Left cardiac atrium (tissue), 4 donors: ENCODE results near the gene MAGEB17. TPM values are rescaled to one million over a fixed set of nuclear protein-coding genes. Genes with fewer than 3 reads are reported as not detected.
"Not testable (repeated sequence)": the region's sequence is repeated elsewhere in the genome, so short reads cannot be mapped to it uniquely, and the experiment has no call there.

Experiments
- ATAC-seq, 2 donors: fragments of 200-7000 bp; cut with Tn5 transposase; one replicate each; pipeline ENCODE4 v1.9.1; 2020; ENCODE audit warnings: mild to moderate bottlenecking in 2 of 2, moderate library complexity in 2 of 2
- DNase-seq: peaks from one replicate; pipeline ENCODE4 v3.0.0-alpha.2; 2020
- intact Hi-C, 2 donors: fragments of 100-400 bp; cut with DNase I; formaldehyde crosslinking; loops; one replicate each; pipeline versions ENCODE4 v1.14.1 to v1.15.1; 2022 to 2023
- long read RNA-seq: library from polyadenylated mRNA; unstranded; transcript quantifications from one replicate; pipeline ENCODE4 v2.0.0, GENCODE V29; 2021
- total RNA-seq, 2 donors: library from RNA; stranded (reverse); fragmentation: NEBNext Ultra II Directional; extraction: Animal tissue kit (Norgen Biotek cat#: 25700); gene quantifications; one replicate each; pipeline ENCODE4 v1.2.1, GENCODE V29; 2021
- donor health status: DM: no; HTN: yes; CAD: no.
- donor health status: DM: no; HTN: yes; CAD: no; lungs with severe emphysema.
- donor health status: DM: yes; HTN: yes; CAD: no.
- donor health status: Dilated cardiomyopathy.

MAGEB17 gene, protein sequence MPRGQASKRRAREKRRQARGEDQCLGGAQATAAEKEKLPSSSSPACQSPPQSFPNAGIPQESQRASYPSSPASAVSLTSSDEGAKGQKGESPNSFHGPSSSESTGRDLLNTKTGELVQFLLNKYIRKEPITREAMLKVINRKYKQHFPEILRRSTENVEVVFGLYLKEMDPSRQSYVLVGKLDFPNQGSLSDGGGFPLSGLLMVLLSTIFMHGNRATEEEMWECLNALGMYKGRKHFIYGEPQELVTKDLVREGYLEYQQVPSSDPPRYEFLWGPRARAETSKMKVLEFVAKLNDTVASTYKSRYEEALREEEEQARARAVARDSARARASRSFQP
- total RNA-seq = under 1 TPM in 1 of 2 donors, not detected in 1; 0.18 TPM
- long read RNA-seq = 0 reads

DNA sequence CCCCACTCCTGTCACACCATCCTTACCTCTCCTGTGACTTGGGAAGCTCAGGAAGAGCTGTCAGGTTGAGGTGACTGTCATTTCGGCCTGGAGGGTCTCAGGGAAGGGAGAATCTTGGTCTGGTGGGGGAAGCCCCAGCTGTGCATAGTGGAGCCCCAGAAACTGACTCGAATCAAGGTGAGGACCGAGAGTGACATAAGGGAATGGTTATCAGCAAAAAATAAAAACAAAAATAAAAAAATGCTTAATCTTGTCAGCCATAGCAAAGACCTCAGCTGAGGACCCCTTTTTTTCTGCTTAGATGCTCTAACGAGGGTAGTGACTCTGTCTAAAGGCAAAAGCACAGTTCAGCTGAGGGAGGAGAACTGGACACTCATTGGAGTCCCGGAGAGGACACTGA, at the start of gene MAGEB17:
Gene MAGEB17, plus strand, starts transcription at position 301 of the 400 bp plus-strand sequence. CDS start 2,902 bp downstream, outside the sequence.
- DNase-seq (no peak), ATAC-seq (no peak)
- intact Hi-C loops = no loop called here

DNA sequence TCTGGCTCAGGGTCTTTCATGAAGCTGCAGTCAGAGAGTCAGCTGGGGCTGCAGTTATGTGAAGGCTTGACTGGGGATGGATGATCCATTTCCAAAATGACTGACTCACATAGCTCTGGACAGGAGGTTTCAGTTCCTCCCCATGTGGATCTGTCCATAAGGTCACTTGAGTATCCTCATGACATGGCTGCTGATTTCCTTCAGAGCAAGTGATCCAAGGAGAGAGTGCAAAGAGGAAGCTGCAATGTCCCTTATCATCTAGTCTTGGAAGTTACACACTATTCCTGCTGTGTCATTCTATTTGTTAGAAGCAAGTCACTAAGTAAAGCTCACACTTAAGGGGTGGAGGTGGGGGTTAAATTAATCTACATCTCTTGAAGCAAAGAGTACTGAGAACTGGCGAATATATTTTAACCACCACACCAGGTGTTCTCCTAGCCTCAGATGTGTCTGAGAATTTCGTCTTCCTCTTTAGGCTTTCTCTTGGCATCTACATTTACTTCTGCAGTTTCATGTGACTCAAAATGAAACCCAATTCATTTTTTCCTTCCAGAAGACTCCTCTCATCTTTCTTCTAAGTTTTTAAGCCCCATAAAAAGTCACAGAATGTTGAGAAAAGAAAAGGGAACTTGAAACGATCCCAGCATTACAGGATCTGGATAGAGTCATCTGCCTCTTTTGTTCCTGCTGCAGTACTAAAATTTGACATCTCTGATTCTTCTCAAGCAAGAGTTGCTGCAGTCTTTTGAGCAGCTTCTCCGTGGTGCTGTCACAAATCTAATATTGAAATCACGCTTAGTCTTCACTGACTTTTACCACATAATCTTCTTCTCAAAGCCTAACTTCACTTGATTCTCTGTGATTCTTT, 47.7 kb upstream of the MAGEB17 start:
- no peak for DNase-seq
- peak in 1 of 2 donors; percentile 17 for ATAC-seq
- intact Hi-C loops = loop anchor here in 1 of 2 donors (10.0 kb wide), 1 partner anchor 545 kb away; no protein-coding TSS in a partner anchor

DNA sequence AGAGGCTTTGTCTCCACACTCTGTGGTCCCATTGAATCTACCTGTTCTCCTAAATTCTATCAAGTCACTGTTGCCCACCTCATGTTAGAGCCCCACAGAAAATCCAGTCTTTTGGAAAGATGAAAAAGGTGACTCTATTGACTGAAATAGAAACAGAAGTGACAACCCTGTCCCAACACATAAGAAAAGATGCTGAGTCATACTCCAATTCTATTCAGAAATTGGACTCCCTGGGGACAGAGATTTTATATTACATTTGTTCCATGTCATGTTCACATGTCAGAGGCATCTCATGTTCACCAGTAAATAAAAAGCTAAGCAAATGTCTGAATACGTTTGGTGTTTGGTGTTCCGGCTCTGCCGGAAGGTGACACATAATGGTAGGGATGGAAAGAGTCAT, 46.9 kb upstream of the MAGEB17 start:
- ATAC-seq (no peak), DNase-seq (no peak)
- intact Hi-C loops = loop anchor here in 1 of 2 donors (10.0 kb wide), 1 partner anchor 544 kb away; no protein-coding TSS in a partner anchor

DNA sequence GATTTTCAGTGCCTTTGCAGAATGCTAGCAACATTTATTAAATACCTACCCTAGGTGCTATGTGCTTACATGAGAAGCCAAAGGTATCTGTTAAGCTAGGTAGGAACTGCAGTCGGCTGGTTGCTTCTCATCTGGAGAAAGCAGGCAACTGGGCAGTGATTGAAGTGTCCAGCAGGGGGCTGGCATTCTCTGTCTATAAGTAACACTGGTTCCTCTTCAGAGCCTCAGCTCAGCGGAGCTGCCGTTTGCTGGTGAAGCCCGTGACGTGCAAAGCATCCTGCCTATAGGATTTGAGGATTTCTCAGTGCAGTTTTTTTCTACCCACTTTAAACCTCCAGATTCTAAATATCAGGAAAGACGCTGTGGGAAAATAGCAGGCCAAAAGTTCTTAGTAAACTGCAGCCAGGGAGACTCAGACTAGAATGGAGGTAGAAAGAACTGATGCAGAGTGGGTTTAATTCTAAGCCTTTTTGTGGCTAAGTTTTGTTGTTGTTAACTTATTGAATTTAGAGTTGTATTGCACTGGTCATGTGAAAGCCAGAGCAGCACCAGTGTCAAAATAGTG, 44.0 kb upstream of the MAGEB17 start, which contains the start of gene GRPR:
Gene GRPR, plus strand, starts transcription at position 344 of the 565 bp plus-strand sequence. CDS start 389 bp downstream, outside the sequence.
- intact Hi-C loops = loop anchor here in 1 of 2 donors (10.0 kb wide), 1 partner anchor 541 kb away; no protein-coding TSS in a partner anchor
- DNase-seq = peak; percentile 75
- ATAC-seq = peak; percentile 90 to 93

DNA sequence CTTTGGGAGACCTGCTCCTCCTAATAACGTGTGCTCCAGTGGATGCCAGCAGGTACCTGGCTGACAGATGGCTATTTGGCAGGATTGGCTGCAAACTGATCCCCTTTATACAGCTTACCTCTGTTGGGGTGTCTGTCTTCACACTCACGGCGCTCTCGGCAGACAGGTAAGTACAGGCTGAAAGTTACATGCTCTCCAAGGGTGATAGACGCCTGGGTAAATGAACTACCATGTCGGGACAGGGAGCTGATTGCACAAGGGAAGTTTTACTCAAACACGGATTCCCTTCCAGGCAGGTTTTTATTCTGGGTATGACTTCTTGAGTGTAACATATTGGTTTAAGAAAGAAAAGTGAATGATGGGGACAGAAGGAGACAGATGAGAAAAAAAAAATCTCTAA, 43.1 kb upstream of the MAGEB17 start:
- ATAC-seq = no peak
- intact Hi-C loops = loop anchor here in 1 of 2 donors (10.0 kb wide), 1 partner anchor 541 kb away; no protein-coding TSS in a partner anchor
- no peak for DNase-seq

DNA sequence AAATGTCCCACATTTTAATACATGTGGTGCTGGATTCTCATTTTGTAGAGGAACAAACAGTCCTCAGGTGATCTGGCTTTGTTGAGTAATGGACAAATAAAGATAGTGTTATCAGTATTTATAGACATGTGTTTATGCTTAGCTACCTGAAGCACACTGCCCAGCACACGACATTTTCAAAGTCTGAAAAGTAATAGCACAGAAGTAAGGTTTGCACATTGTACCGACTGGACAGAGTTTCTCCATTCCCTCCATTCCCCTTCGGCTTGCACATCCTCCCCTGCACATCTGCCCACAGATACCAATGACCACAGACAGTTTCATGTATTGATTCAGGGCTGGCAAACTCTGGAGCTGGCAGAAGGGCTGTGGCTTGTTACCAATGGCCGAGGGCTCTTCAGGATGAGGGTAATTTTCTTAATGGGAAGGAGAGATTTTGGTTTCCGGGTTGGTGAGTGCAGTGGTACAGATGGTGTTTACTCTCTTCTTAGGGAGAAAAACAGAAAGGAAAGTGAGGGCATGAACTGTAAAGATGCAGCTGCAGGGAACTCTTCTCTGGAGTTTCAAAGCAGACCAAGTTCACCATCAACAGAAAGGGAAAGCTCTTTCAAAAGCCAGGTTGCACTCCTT, 41.6 kb upstream of the MAGEB17 start:
- ATAC-seq (no peak), DNase-seq (no peak)
- intact Hi-C loops = loop anchor here in 1 of 2 donors (10.0 kb wide), 1 partner anchor 539 kb away; no protein-coding TSS in a partner anchor

DNA sequence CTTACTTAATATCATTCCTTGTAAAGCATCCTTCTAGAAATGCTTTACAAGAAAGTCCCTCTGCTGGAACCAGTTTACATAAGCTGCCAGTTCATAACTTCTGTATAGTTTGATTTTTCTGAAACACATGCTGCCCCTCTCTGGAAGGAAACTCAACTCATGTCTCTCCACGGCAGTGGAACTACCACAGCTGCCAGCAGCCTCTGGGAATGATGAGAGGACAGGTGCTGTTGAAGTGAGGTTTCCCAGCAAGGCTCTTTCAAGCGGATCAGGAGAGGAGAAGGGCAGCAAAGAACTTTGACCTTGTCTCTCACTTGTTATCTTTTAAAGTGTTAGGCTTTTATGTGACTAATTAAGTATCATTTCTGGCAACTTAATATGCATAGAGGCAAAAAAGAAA, 36.6 kb upstream of the MAGEB17 start:
- ATAC-seq (no peak), DNase-seq (no peak)
- intact Hi-C loops = no loop called here

DNA sequence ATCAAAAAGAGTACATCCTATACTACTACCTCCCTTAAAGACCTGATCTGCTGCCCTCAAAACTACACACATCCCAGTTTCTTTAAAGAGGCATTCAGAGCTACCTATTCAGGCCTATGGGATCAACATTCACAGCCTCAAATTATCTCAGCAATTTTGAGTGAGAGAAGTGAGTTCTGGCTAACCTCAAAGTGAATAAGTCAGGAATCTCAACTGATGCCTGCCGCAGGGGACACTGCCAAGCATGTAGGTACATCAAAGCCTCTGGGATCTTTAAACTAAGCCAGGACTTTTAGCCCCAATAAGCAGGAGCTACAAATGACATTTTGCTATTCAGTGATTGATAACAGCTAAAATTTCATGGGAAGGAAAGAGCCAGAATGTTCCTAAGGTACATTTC, 32.3 kb upstream of the MAGEB17 start:
- ATAC-seq = no peak
- intact Hi-C loops = no loop called here
- DNase-seq = no peak

DNA sequence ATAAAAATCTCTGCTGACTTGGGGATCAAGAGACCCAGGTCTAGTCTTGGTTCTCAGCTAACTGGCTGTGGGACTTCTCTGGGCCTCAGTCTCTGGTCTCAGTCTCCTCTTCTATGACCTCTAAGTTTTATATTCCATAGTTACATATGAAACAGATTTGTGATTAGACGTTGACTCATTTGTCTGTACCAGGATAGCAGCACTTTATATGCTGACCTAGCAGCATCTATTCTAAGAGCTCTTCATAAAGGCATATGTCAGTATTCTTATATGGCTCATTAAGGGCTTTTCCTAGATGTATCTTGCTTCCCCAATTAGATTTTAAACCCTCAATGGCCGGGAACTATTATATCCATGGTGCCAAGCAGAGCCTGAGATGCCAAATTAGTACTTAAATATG, 31.2 kb upstream of the MAGEB17 start:
- intact Hi-C loops = no loop called here
- ATAC-seq (no peak), DNase-seq (no peak)

DNA sequence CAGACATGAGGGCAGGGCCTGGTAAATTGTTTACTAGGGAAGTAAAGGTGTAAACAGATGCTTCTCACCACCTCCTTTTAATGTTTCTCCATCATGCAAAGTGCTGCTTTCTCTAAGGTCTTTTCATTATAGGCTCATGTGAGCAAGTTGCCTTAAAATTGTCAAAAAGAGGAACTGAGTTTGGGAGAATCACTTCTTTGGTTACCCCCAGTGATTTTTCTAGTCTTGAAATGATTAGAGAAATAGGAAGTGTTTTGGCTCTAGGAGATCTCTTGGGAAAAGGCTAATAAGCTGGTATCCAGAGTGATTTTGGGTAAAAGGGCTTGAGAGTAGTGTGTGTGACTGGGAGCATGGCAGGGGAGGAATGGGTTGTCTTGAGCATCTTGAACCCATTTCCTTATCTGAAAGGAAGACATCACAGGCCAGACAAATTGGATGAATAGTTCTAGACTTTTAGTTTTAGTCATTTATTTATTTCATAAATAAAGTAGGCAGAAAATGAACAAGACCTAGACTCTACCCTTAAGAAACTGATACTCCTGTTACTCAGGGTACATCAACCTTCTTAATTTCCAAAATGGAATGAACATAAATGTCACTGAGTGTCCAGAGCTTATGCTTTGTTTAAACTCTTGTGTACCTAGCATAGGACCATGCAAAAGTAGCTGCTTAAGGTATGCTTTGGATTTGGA, 29.7 kb upstream of the MAGEB17 start:
- no peak for DNase-seq
- intact Hi-C loops = no loop called here
- ATAC-seq = no peak

DNA sequence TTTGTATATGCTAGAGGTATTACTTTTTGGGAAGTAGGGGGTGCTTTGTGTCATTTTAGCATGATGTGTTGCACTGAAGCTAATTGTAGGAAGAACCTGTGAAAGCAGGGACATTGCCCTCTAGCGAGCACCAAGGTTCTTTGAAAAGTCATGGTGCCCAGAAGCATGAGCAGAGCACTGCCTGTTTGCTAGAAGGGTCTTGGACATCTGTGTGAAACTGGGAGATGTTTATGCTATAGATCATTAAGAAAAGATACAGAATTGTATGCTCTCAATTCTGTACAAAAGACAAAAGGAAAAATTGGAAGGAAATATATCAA, 29.2 kb upstream of the MAGEB17 start:
- intact Hi-C loops = no loop called here
- no peak for DNase-seq
- ATAC-seq = no peak

DNA sequence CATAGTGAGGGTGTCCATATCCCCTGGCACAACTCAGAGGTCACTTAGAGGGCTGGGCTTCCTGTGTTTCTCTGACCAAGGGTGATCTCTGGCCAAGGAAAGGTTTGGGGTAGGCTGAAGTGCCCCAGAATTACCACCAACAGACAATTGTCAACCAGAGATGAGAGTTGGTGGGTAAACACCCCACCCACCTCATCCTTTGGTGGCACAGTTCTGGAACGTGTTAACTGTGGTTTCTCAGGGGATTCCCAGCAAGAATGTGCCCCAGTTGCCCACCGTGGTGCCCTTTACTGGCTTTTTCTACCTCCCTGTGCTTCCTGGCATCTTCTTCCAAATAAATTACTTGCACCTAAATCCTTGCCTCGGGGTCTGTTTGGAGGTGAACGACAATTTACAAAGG, 26.8 kb upstream of the MAGEB17 start:
- intact Hi-C loops = no loop called here
- DNase-seq (no peak), ATAC-seq (no peak)

DNA sequence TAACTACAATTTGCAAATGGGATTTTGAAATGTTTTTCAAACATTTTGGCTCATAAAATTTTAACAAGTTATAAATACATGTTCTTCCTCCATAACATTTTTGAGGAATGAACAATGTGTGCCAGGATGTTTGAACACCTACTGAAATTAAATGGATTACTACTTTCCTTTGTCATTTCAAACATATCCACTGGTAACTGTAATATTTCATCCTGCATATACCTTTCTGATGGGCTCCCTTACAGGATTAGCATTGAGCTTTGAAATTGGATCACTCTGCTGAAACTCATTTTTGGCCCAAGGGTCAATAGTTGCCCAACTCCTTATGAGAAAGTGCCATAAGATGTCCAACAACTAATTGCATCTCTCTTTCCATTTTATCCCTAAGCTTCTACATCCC, 26.3 kb upstream of the MAGEB17 start:
- DNase-seq = no peak
- ATAC-seq = no peak
- intact Hi-C loops = no loop called here

DNA sequence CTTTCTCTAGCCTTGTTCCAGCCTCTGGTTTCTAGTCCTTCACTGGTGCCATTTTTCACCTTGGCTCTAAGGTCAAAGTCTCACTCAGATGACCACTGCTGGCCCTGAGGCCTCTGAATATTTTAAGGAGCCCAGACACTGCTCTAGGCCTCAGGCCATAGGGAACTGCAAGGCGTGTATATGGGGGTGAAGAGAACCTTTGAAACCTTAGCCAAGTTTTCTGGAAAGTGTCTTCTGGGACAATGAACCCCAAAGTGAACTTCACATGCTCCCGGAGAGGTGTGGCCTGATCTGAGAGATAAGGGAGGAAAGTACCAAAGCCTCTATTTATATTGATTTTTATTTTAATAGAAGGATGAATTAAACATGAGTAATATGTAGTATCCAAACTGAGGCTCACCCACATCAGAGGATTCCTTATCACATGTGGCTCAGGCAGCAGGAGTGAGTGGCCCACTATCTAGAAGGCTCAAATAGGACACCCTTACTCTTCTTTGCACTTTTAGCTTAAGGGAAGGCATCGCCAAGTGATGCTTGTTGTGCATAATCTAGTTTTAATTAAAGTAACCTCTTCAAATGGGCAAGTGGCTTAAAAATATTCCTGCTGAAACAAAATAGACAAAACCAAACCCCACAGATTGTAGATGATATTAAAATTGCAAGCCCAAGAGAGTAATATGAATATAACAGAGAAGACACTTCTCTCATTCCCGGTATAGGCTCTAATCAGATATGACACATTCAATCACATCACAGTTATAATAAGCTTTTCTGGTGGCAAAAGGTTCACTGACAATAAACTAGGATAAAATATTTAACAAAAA, 25.6 kb upstream of the MAGEB17 start:
- no peak for ATAC-seq

DNA sequence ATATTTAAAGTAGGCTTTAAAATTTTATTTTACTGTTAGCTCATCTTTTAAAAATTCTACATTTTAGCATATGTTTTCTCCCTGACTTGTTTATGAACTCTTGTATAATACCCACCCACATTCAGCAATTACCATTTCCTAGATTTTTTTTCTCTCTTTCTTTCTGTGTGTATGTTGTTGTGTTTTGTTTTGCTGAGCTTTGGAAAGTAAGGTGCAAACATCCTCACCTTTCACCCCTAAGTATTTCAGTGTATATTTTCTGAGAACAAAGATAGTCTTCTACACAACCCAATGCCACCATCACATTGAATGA, 25.1 kb upstream of the MAGEB17 start:
- no peak for ATAC-seq
- intact Hi-C loops = no loop called here
- DNase-seq = no peak

More for the DNA sequence above, 25.6 kb upstream of the MAGEB17 start:
- no peak for DNase-seq
- intact Hi-C loops = no loop called here

DNA sequence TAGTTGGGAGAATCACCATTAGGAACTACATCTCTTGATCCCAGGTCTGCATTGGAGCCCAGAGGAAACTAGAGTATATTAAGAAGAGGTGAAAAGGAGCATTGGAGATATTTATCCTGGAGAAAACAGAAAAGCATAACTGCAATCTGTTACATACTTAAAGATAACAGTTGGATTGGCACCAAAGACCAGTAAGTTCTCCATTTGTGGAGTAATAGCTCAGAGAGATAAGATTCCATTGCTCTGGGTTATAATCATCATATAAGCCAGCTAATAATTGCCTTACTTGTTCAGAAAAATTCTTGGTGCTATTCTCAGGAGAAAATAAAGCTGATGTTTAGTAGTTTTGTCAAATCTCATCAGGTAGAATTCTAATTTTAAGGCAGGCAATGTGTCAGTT, 23.3 kb upstream of the MAGEB17 start:
- intact Hi-C loops = no loop called here
- DNase-seq (no peak), ATAC-seq (no peak)

DNA sequence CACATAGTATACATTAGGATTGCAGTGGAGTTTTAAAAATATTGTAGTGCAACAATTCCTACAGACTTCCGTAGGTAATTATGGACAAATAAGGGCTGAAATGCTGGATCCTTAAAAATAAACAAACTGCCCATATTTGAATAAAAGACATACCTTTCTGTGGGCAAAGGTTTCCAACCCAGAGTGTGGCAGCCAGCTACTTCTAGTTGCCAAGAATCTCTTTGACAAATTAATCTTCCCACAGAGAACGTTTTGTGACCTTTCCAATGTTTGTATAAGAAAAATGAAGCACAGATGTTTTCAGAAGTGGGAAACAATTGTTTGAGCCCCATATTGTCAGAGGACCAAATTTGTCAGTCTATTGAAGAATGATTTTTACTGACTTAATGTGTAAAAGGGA, 22.9 kb upstream of the MAGEB17 start:
- no peak for ATAC-seq
- no peak for DNase-seq
- intact Hi-C loops = no loop called here

DNA sequence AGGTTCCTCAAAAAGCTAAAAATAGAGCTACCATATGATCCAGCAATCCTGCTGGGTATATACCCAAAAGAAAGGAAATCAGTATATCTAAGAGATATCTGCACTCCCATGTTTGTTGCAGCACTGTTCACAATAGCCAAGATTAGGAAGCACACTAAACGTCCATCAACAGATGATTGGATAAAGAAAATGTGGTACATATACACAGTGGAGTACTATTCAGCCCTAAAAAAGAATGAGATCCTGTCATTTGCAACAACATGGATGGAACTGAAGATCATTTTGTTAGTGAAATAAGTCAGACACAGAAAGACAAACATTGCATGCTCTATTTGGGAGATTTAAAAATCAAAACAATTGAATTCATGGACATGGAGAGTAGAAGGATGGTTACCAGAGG, 22.2 kb upstream of the MAGEB17 start:
- intact Hi-C loops, DNase-seq, ATAC-seq: not testable (repeated sequence)
